Measurements from ENCODE around the gene PNMT. TPM values are rescaled to one million over a fixed set of nuclear protein-coding genes. Genes with fewer than 3 reads are reported as not detected.

Gene PNMT
- total and polyA plus RNA-seq, 7 donors = 5.9 to 15.3 (median 8.6) TPM

DNA sequence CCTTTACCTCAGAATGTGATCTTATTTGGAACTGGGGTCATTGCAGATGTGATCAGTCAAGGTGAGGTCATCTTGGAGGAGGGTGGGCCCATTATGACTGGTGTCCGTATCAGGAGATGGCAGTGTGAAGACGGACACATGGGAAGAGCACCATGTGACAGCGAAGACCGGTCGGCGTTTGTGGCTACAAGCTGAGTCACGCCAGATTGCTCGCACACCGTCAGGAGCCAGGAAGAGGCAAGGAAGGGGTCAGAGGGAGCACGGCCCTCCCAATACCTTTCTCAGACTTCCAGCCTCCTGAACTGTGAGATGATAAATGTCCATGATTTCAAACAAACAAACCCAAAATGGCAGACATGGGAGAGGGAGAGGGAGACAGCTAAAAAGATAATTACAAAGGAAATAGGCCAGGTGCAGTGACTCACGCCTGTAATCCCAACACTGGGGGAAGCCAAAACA, 18.1 kb upstream of the PNMT start:
- intact Hi-C loops (cut with DNase I) = no loop called here
- Histone ChIP-seq H3K9me3 (no peaks in the 10 kb centered on the region), H3K27me3 (ENCODE audit: insufficient read depth in 3 of 3, low read length in 2 of 3) (no peaks in the 10 kb centered on the region), H3K4me3 (no peak overlapping the region), H3K4me1 (peaks cover 6% of the 10 kb centered on the region), H3K27ac (no peak overlapping the region), H3K36me3 (ENCODE audit: insufficient read depth in 1 of 2, low read depth in 1 of 2) (peaks cover 0 to 4% of the 10 kb centered on the region in 2 donors)
- WGBS, 3 donors = 93 to 94% (median 94%) methylated on average over 11 of the region's 11 CpGs
- ATAC-seq = no peak
- TF ChIP-seq, protein P1, sequence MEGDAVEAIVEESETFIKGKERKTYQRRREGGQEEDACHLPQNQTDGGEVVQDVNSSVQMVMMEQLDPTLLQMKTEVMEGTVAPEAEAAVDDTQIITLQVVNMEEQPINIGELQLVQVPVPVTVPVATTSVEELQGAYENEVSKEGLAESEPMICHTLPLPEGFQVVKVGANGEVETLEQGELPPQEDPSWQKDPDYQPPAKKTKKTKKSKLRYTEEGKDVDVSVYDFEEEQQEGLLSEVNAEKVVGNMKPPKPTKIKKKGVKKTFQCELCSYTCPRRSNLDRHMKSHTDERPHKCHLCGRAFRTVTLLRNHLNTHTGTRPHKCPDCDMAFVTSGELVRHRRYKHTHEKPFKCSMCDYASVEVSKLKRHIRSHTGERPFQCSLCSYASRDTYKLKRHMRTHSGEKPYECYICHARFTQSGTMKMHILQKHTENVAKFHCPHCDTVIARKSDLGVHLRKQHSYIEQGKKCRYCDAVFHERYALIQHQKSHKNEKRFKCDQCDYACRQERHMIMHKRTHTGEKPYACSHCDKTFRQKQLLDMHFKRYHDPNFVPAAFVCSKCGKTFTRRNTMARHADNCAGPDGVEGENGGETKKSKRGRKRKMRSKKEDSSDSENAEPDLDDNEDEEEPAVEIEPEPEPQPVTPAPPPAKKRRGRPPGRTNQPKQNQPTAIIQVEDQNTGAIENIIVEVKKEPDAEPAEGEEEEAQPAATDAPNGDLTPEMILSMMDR (IDR thresholded peaks at IDR 0.05) = no peak
- no peak for DNase-seq

DNA sequence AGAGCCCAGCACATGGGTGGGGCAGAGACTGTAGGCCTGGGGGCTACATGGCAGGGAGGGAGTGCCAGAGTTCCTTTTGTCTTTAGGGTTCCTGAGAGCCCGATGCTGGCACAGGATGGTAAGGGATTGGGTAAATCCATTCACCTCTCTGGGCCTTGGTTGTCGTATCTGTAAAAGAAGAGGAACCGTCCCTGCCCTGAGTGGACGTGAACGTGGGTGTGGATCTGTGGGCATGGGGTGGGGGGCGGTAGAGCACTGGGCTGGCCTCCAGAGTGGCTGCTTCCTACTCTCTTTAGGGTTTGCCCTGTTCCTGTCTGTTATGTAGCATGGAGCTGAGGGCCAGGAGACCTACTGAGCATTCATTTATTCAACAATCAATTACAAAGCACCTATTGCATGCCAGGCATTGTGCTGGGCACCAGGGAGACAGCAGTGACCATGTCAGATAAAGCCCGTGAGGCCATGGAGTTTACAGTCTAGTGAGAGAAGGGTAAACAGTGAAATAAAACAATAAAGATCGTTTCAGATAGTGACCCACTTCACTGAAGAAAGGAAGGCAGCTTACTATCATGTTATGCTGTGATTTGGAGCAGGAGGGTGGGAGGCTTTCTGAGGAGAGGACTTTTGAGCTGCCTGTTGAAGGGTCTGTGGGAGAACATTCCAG, 16.2 kb upstream of the PNMT start:
- no peaks in the 10 kb centered on the region for H3K9me3 ChIP-seq
- H3K4me1 ChIP-seq = peaks cover 6% of the 10 kb centered on the region
- TF ChIP-seq, protein P1 (IDR thresholded peaks at IDR 0.05) = no peak
- no peak overlapping the region for H3K4me3 ChIP-seq
- WGBS, 3 donors = 59 to 71% (median 70%) methylated on average over 8 of the region's 8 CpGs
- H3K36me3 ChIP-seq (ENCODE audit: insufficient read depth in 1 of 2, low read depth in 1 of 2) = peaks cover 0 to 4% of the 10 kb centered on the region in 2 donors
- no peak for ATAC-seq
- intact Hi-C loops (cut with DNase I) = loop anchor here in 1 of 2 donors (1.0 kb wide), 1 partner anchor 58 kb away; no protein-coding TSS in a partner anchor
- H3K27ac ChIP-seq = no peak overlapping the region
- no peak for DNase-seq
- no peaks in the 10 kb centered on the region for H3K27me3 ChIP-seq (ENCODE audit: insufficient read depth in 3 of 3, low read length in 2 of 3)

GRCh38 chr17:39652587-39653315, 15.5 kb upstream of the PNMT start:
- no peak overlapping the region for H3K27ac ChIP-seq
- peaks cover 6% of the 10 kb centered on the region for H3K4me1 ChIP-seq
- no peak overlapping the region for H3K4me3 ChIP-seq
- peaks cover 0 to 7% of the 10 kb centered on the region in 2 donors for H3K36me3 ChIP-seq (ENCODE audit: insufficient read depth in 1 of 2, low read depth in 1 of 2)
- no peaks in the 10 kb centered on the region for H3K27me3 ChIP-seq (ENCODE audit: insufficient read depth in 3 of 3, low read length in 2 of 3)
- DNase-seq (no peak), ATAC-seq (peak in 2 of 4 donors; percentile 6 to 9)
- TF ChIP-seq, protein P1 (IDR thresholded peaks at IDR 0.05) = no peak
- H3K9me3 ChIP-seq = no peaks in the 10 kb centered on the region
- intact Hi-C loops (cut with DNase I) = no loop called here
- WGBS, 3 donors = 53 to 63% (median 53%) methylated on average over 6 to 7 of the region's 7 CpGs

DNA sequence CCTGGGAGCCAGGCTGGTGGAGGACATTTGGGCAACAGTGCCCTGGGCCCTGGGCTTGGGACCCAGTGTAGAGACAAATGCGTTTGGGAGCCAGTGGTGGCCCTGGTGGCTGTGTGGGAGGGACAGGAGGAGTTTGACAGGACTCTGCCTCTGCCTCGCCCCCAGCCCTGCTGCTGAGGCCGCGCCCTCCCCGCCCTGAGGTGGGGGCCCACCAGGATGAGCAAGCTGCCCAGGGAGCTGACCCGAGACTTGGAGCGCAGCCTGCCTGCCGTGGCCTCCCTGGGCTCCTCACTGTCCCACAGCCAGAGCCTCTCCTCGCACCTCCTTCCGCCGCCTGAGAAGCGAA, 15.0 kb upstream of the PNMT start:
- Histone ChIP-seq H3K27ac (no peak overlapping the region), H3K36me3 (ENCODE audit: insufficient read depth in 1 of 2, low read depth in 1 of 2) (peaks cover 0 to 8% of the 10 kb centered on the region in 2 donors), H3K4me3 (no peak overlapping the region), H3K9me3 (no peaks in the 10 kb centered on the region), H3K4me1 (peaks cover 6% of the 10 kb centered on the region), H3K27me3 (ENCODE audit: insufficient read depth in 3 of 3, low read length in 2 of 3) (no peaks in the 10 kb centered on the region)
- intact Hi-C loops (cut with DNase I) = no loop called here
- peak in 1 of 4 donors; percentile 11 for ATAC-seq
- no peak for DNase-seq
- 74 to 76% (median 76%) methylated on average over 7 to 12 of the region's 12 CpGs for WGBS, 3 donors
- TF ChIP-seq, protein P1 (IDR thresholded peaks at IDR 0.05) = no peak
